ENCODE measurements around the gene OSBPL5.

OSBPL5 gene

GRCh38 chr11:3133261-3134217, 31.6 kb downstream of the OSBPL5 start:
- no peak for DNase-seq

- no peak for DNase-seq
These were observed 32.3 kb downstream of the OSBPL5 start for GRCh38 chr11:3132831-3133260.

- no peak for DNase-seq
These were observed 32.8 kb downstream of the OSBPL5 start for GRCh38 chr11:3132271-3132781.

- DNase-seq = no peak
These were observed 33.7 kb downstream of the OSBPL5 start for GRCh38 chr11:3131330-3131941.

GRCh38 chr11:3130269-3131071, 34.6 kb downstream of the OSBPL5 start:
- DNase-seq = peak; percentile 2

- no peak for DNase-seq
These were observed 35.4 kb downstream of the OSBPL5 start for GRCh38 chr11:3129591-3130268.

GRCh38 chr11:3129181-3129590, 35.9 kb downstream of the OSBPL5 start:
- no peak for DNase-seq

- no peak for DNase-seq
These were observed 36.5 kb downstream of the OSBPL5 start for GRCh38 chr11:3128356-3129180.

- no peak for DNase-seq
These were observed 37.3 kb downstream of the OSBPL5 start for GRCh38 chr11:3127706-3128355.

- no peak for DNase-seq
These were observed 38.0 kb downstream of the OSBPL5 start for GRCh38 chr11:3126901-3127691.

- DNase-seq = no peak
These were observed 38.8 kb downstream of the OSBPL5 start for GRCh38 chr11:3126207-3126865.

GRCh38 chr11:3124821-3125220, 40.3 kb downstream of the OSBPL5 start:
- DNase-seq = no peak

- DNase-seq = no peak
These were observed 41.1 kb downstream of the OSBPL5 start for GRCh38 chr11:3123761-3124733.

- no peak for DNase-seq
These were observed 41.8 kb downstream of the OSBPL5 start for GRCh38 chr11:3123305-3123704.

- no peak for DNase-seq
These were observed 42.3 kb downstream of the OSBPL5 start for GRCh38 chr11:3122775-3123201.

GRCh38 chr11:3121931-3122774, 43.0 kb downstream of the OSBPL5 start:
- no peak for DNase-seq

GRCh38 chr11:3121416-3121815, 43.7 kb downstream of the OSBPL5 start:
- no peak for DNase-seq

All from NCI-H774 (cell line).